GM12878 (cell line): ENCODE results near the gene SKIC8.

ENCODE experiments used
- EZH2 ChIP-seq: IDR thresholded peaks from 2 replicates; pipeline ENCODE4 v1.6.1; 2012; ENCODE audit warnings: low read depth, mild to moderate bottlenecking, control low read depth, inconsistent platforms, low read length, borderline replicate concordance; ENCODE audit not compliant: control insufficient read depth
- IKZF1 ChIP-seq: fragments of 450-650 bp; conservative IDR thresholded peaks from 2 replicates; pipeline ENCODE4 v1.6.1; 2017; ENCODE audit warnings: antibody characterized with exemption, mild to moderate bottlenecking
- JUND ChIP-seq: IDR thresholded peaks from 2 replicates; pipeline ENCODE4 v1.6.1; 2012; ENCODE audit warnings: low read depth, mild to moderate bottlenecking, low read length, improper control_type of control experiment, moderate library complexity
- MTA3 ChIP-seq: IDR thresholded peaks from 2 replicates; pipeline ENCODE4 v1.6.1; 2012; ENCODE audit warnings: low read length, inconsistent platforms, borderline replicate concordance
- POLR2A ChIP-seq: IDR thresholded peaks from 2 replicates; pipeline ENCODE4 v1.6.1; 2011; ENCODE audit warnings: low read depth, mild to moderate bottlenecking, low read length
- POLR2AphosphoS2 ChIP-seq: IDR thresholded peaks from 2 replicates; pipeline ENCODE4 v1.6.1; 2011; ENCODE audit warnings: low read depth, mild to moderate bottlenecking, low read length, improper control_type of control experiment, moderate library complexity
- POLR2AphosphoS5 ChIP-seq: IDR thresholded peaks from 2 replicates; pipeline ENCODE4 v1.6.1; 2011; ENCODE audit warnings: mild to moderate bottlenecking, low read length, inconsistent platforms
- SIX5 ChIP-seq: IDR thresholded peaks from 2 replicates; pipeline ENCODE4 v1.6.1; 2011; ENCODE audit warnings: mild to moderate bottlenecking, low read depth, low read length, moderate library complexity; ENCODE audit not compliant: severe bottlenecking
- ZNF24 ChIP-seq: fragments of 450-650 bp; IDR thresholded peaks from 2 replicates; pipeline ENCODE4 v1.6.1; 2017; ENCODE audit warnings: antibody characterized with exemption, mild to moderate bottlenecking
- ZNF592 ChIP-seq: fragments of 450-650 bp; IDR thresholded peaks from 2 replicates; pipeline ENCODE4 v1.6.1; 2017; ENCODE audit warnings: mild to moderate bottlenecking, moderate library complexity
- TF ChIP-seq, protein P1 (sequence below), 3 experiments: IDR thresholded peaks in 2 of 3; conservative IDR thresholded peaks in 1 of 3; 2 replicates each; pipeline ENCODE4 v1.5.1; 2011; ENCODE audit warnings: low read depth in 3 of 3, low read length in 3 of 3, mild to moderate bottlenecking in 3 of 3, control low read depth in 2 of 3, moderate library complexity in 2 of 3, inconsistent platforms in 1 of 3, mixed read lengths in 1 of 3; ENCODE audit not compliant: control insufficient read depth in 2 of 3, insufficient read depth in 1 of 3; ENCODE audit errors: extremely low read depth in 1 of 3

DNA sequence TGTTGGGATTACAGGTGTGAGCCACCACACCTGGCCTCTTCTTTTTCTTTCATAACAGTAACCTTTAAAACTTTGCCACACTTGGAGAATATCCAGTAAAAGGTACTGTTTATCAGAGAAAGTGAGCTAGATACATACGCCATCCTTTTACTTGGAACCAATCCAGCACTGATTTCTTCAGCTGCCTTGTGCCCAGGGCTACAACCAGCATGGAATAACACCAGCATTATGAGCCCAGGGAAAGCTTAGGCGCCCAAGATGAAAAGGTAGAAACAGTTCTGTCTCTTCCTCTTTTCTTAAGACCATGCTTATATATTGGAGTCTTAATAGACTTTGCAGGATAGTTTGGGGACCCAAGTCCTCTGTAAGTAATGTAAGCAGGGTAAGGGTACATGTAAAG is 8.4 kb downstream of the SKIC8 start:
- TF ChIP-seq POLR2AphosphoS5 (no peak), IKZF1 (no peak), ZNF24 (no peak), POLR2AphosphoS2 (no peak), POLR2A (no peak), JUND (no peak), EZH2 (no peak), SIX5 (no peak), MTA3 (no peak), ZNF592 (no peak)
- TF ChIP-seq, protein P1, sequence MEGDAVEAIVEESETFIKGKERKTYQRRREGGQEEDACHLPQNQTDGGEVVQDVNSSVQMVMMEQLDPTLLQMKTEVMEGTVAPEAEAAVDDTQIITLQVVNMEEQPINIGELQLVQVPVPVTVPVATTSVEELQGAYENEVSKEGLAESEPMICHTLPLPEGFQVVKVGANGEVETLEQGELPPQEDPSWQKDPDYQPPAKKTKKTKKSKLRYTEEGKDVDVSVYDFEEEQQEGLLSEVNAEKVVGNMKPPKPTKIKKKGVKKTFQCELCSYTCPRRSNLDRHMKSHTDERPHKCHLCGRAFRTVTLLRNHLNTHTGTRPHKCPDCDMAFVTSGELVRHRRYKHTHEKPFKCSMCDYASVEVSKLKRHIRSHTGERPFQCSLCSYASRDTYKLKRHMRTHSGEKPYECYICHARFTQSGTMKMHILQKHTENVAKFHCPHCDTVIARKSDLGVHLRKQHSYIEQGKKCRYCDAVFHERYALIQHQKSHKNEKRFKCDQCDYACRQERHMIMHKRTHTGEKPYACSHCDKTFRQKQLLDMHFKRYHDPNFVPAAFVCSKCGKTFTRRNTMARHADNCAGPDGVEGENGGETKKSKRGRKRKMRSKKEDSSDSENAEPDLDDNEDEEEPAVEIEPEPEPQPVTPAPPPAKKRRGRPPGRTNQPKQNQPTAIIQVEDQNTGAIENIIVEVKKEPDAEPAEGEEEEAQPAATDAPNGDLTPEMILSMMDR (IDR thresholded peaks at IDR 0.05 in 2 of 3, conservative IDR thresholded peaks at IDR 0.05 in 1 of 3; ENCODE audit: control insufficient read depth in 2 of 3, extremely low read depth in 1 of 3, insufficient read depth in 1 of 3, low read depth in 3 of 3, low read length in 3 of 3), result no peak
